CD8-positive, alpha-beta memory T cell (primary cell): Measurements from ENCODE around the gene ZNF598. TPM values are rescaled to one million over a fixed set of nuclear protein-coding genes. Genes with fewer than 3 reads are reported as not detected.
A peak's percentile ranks its signal among the peaks of the same experiment; 100 is the strongest.

Experiments
- CTCF ChIA-PET: fragments of 350-600 bp; sonication (Branson Sonifier 250); formaldehyde crosslinking; loops from one replicate; lab custom pipeline; 2021; ENCODE audit warnings: antibody characterized with exemption; lab: Charles Lee
- POLR2A ChIA-PET: fragments of 350-600 bp; sonication (Branson Sonifier 250); formaldehyde crosslinking; loops from one replicate; lab custom pipeline; 2021; ENCODE audit warnings: antibody characterized with exemption; lab: Charles Lee
- DNase-seq, 5 donors: peaks; one replicate each; pipeline versions ENCODE4 v3.0.0 to v3.0.0-alpha.2; 2020 to 2022; ENCODE audit warnings: mixed read lengths in 1 of 5
- H3K27ac ChIP-seq: one replicate; pipeline ENCODE4 v1.7.0; 2013; ENCODE audit warnings: low read depth, mild to moderate bottlenecking, low read length, moderate library complexity
- H3K27me3 ChIP-seq: 2 replicates; pipeline ENCODE4 v1.7.0; 2013; ENCODE audit warnings: low read length, mild to moderate bottlenecking; ENCODE audit not compliant: insufficient read depth, poor library complexity, severe bottlenecking
- H3K36me3 ChIP-seq: 2 replicates; pipeline ENCODE4 v1.7.0; 2013; ENCODE audit warnings: mild to moderate bottlenecking, low read length, moderate library complexity; ENCODE audit not compliant: insufficient read depth
- H3K4me1 ChIP-seq: 2 replicates; pipeline ENCODE4 v1.7.0; 2013; ENCODE audit warnings: mild to moderate bottlenecking, low read length, moderate library complexity; ENCODE audit not compliant: insufficient read depth
- H3K4me3 ChIP-seq: 2 replicates; pipeline ENCODE4 v1.7.0; 2013; ENCODE audit warnings: mild to moderate bottlenecking, low read length
- H3K9me3 ChIP-seq: 2 replicates; pipeline ENCODE4 v1.7.0; 2013; ENCODE audit warnings: mild to moderate bottlenecking, low read length
- H3K27ac Mint-ChIP-seq, 8 donors: one replicate each; pipeline ENCODE4 v1.8.0; 2020 to 2021; ENCODE audit warnings: mixed read lengths in 8 of 8, mild to moderate bottlenecking in 6 of 8, inconsistent platforms in 3 of 8, moderate library complexity in 3 of 8
- H3K27me3 Mint-ChIP-seq, 2 donors: one replicate each; pipeline ENCODE4 v1.8.0; 2020 to 2021; ENCODE audit warnings: mixed read lengths in 2 of 2, mild to moderate bottlenecking in 1 of 2, moderate library complexity in 1 of 2
- H3K36me3 Mint-ChIP-seq, 3 donors: one replicate each; pipeline ENCODE4 v1.8.0; 2020 to 2021; ENCODE audit warnings: mixed read lengths in 3 of 3, inconsistent platforms in 1 of 3, mild to moderate bottlenecking in 1 of 3
- H3K4me1 Mint-ChIP-seq, 3 donors: one replicate each; pipeline ENCODE4 v1.8.0; 2020 to 2021; ENCODE audit warnings: mixed read lengths in 3 of 3, inconsistent platforms in 1 of 3, mild to moderate bottlenecking in 1 of 3
- H3K4me3 Mint-ChIP-seq, 7 donors: one replicate each; pipeline ENCODE4 v1.8.0; 2020 to 2021; ENCODE audit warnings: mixed read lengths in 7 of 7, mild to moderate bottlenecking in 6 of 7, moderate library complexity in 4 of 7, inconsistent platforms in 2 of 7
- H3K9me3 Mint-ChIP-seq, 5 donors: one replicate each; pipeline ENCODE4 v1.8.0; 2020 to 2022; ENCODE audit warnings: mixed read lengths in 5 of 5, mild to moderate bottlenecking in 3 of 5, moderate library complexity in 2 of 5, inconsistent platforms in 1 of 5
- polyA plus RNA-seq: library from polyadenylated mRNA; unstranded; fragments of 300-500 nt; fragmentation: Illumina TruSeq; gene quantifications from one replicate; pipeline ENCODE4 v1.2.3, GENCODE V29; 2021
- total RNA-seq, 2 experiments: library from RNA; stranded (reverse); gene quantifications; one replicate each; pipeline ENCODE4 v1.2.3, GENCODE V29; 2021

The ZNF598 gene
- total and polyA plus RNA-seq, 3 experiments from 2014 or later, result 11.3 to 96.6 (median 91.8) TPM

DNA sequence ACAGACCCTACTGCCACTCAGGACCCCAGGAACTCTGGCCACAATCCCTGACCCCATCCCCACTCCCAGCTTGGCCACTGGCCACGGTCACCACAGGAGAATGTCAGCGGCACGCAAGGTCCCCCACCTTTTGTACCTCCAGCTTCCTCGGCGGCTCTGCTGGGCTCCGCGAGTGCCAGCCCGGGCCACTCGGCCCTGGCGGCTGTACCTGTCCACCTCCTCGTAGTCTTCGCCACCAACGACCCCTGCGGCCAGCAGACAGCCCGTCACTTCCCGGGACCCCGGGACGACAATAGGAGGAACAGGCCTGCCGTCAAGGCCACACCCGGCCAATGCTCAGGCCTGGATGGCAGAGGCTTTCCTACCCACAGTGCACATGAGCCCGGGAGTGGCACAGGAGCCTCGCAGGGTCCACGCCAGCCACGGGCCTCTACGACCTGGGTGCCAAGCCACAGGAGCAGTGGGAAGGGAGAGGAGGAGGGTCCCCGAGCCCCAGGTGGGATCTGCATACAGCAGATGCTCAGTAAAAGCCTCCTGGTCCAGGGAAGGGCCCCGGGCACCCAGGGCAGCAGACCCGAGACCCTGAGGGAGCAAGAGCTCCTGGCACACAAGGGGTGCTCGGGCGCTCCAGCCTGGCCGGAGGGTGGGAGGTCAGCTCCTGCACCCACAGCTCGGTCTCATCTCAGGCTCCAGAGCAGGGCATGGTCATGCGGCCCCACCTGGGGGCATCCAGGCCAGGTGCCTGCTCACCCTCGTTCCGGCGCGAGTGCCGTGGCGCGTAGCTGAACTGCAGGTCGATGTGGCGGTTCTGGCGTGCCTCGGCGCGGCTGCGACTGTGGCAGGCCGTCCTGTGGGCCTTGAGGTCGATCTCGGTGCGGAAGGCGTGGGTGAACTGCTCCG is 7.9 kb downstream of the ZNF598 start:
- H3K27ac ChIP-seq, result no peak overlapping the region
- H3K4me1 ChIP-seq, result peaks cover 9% of the 10 kb centered on the region
- no peak for DNase-seq
- peaks cover 12% of the 10 kb centered on the region for H3K36me3 ChIP-seq
- H3K4me3 ChIP-seq, result no peak overlapping the region
- no peaks in the 10 kb centered on the region for H3K27me3 ChIP-seq
- POLR2A ChIA-PET, result no interaction called here
- peaks cover 3 to 31% (median 5%) of the 10 kb centered on the region in 3 donors for H3K4me1 Mint-ChIP-seq
- CTCF ChIA-PET, result no interaction called here
- H3K36me3 Mint-ChIP-seq, result peaks cover 0 to 49% (median 3%) of the 10 kb centered on the region in 3 donors
- no peaks in the 10 kb centered on the region for H3K9me3 Mint-ChIP-seq
- H3K4me3 Mint-ChIP-seq, result no peak overlapping the region
- H3K9me3 ChIP-seq, result no peaks in the 10 kb centered on the region
- H3K27ac Mint-ChIP-seq, result no peak overlapping the region
- no peaks in the 10 kb centered on the region for H3K27me3 Mint-ChIP-seq

DNA sequence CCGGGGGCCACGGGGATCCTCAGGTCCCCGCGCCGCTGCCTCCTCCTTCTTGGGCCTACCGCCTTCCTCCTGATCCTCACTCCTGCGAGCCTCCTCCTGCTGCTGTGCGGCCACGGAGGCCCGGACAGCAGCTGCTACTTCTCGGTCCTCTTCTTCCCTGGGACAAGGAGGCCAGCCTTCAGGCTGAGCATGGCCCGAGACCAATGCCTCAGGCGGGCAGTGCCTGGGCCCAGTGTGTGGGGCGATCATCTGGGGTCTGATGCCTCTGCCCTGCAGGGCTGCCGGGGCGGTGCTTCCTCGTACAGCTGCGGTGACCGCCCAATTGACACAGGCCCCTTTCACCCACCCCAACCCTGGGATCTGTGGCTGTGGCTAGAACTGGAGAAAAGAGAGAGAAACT is 8.6 kb downstream of the ZNF598 start:
- no peaks in the 10 kb centered on the region for H3K27me3 Mint-ChIP-seq
- H3K9me3 Mint-ChIP-seq, result no peaks in the 10 kb centered on the region
- Histone ChIP-seq H3K4me3 (no peak overlapping the region), H3K27ac (no peak overlapping the region), H3K4me1 (peaks cover 7% of the 10 kb centered on the region), H3K27me3 (no peaks in the 10 kb centered on the region), H3K9me3 (no peaks in the 10 kb centered on the region), H3K36me3 (peaks cover 12% of the 10 kb centered on the region)
- ChIA-PET CTCF (no interaction called here), POLR2A (no interaction called here)
- H3K27ac Mint-ChIP-seq, result no peak overlapping the region
- H3K36me3 Mint-ChIP-seq, result peaks cover 0 to 46% (median 3%) of the 10 kb centered on the region in 3 donors
- peaks cover 2 to 25% (median 5%) of the 10 kb centered on the region in 3 donors for H3K4me1 Mint-ChIP-seq
- DNase-seq, result no peak
- H3K4me3 Mint-ChIP-seq, result no peak overlapping the region

DNA sequence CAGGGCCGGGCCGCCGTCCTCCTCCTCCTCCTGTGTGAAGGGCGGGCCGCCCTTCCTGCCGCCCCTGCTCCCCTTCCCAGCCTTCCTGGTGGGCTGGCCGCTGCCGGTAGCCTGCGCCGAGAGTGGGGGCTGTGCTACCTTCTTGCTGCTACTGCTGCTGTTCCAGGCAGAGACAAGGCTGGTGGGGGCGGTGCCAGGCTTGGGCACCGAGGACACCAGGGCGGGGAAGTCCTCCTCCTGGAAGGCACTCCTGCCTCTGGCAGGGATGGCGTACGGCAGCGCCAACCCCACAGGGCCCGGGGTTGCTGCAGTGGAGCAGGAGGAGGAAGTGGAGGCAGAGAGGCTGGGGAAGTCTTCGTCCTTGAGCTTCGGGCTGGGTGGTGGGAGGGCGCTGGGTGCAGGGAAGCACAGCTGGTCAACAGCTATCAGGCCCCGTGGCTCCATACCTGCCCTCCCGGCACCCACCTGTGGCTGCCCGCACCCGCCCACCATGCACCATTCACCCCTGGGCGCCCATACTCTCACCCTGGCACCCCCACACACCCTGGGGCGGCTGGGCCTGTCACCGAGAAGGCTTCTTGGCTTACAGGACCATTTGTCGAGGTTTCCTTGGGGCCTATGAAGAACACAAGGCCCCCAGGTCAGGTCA is 9.6 kb downstream of the ZNF598 start:
- no peak overlapping the region for H3K27ac ChIP-seq
- ChIA-PET CTCF (no interaction called here), POLR2A (no interaction called here)
- peaks cover 7% of the 10 kb centered on the region for H3K4me1 ChIP-seq
- H3K27me3 ChIP-seq, result no peaks in the 10 kb centered on the region
- H3K27ac Mint-ChIP-seq, result no peak overlapping the region
- peaks cover 0 to 17% (median 4%) of the 10 kb centered on the region in 3 donors for H3K4me1 Mint-ChIP-seq
- H3K9me3 Mint-ChIP-seq, result no peaks in the 10 kb centered on the region
- H3K4me3 Mint-ChIP-seq, result no peak overlapping the region
- no peaks in the 10 kb centered on the region for H3K9me3 ChIP-seq
- H3K36me3 Mint-ChIP-seq, result peaks cover 0 to 45% (median 3%) of the 10 kb centered on the region in 3 donors
- H3K4me3 ChIP-seq, result no peak overlapping the region
- DNase-seq, result no peak
- H3K36me3 ChIP-seq, result peaks cover 12% of the 10 kb centered on the region
- H3K27me3 Mint-ChIP-seq, result no peaks in the 10 kb centered on the region

DNA sequence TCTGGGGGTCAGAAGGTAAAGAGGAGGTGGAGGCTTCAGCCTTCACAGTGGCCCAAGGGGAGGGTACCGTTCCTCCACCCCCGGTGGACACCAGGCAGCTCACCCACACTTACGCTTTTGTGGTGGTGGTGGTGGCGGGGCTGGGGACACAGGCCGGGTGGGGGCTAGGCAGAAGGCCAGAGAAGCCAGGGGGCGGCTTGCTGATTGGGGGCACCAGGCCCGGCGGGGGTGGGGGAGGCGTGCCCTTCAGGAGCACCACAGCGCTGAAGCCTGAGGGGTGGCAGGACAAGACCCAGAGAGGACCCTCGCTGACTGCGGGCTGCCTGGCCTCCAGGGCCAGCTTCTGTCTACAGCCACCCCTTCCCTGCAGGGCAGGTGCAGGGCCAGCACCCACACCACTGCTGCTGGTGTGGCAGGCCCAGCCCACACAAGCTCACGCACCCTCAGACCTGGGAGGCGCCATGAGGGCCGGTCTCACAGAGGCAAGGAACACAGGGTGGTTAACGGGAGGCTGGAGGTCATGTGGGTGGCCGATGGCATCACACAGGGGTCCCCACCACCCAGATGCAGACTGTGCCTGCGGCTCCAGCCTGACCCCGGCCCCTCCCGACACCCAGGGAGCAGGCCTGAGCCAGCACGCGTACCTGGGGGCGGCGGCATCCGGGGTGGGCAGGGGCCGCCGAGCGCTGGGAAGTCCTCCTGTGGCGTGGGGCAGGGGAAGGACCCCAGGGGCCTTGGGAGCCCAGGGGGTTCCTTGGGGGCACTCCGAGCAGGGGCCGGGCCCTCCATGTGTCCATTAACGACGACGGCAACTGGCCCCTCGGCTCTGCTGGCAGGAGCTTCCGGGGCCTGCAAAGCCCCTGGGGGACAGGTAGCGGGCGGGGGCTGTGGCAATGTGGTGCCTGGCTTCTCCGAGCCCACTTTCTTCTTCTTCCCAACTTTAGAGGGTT is 10.5 kb downstream of the ZNF598 start:
- Histone ChIP-seq H3K27ac (no peak overlapping the region), H3K36me3 (peaks cover 12% of the 10 kb centered on the region), H3K27me3 (no peaks in the 10 kb centered on the region), H3K4me1 (peaks cover 3% of the 10 kb centered on the region), H3K4me3 (no peak overlapping the region), H3K9me3 (no peaks in the 10 kb centered on the region)
- Mint-ChIP-seq H3K4me3 (no peak overlapping the region), H3K9me3 (no peaks in the 10 kb centered on the region), H3K36me3 (peaks cover 0 to 43% (median 3%) of the 10 kb centered on the region in 3 donors), H3K27me3 (no peaks in the 10 kb centered on the region), H3K4me1 (peaks cover 0 to 11% (median 4%) of the 10 kb centered on the region in 3 donors), H3K27ac (no peak overlapping the region)
- no peak for DNase-seq
- ChIA-PET CTCF (no interaction called here), POLR2A (no interaction called here)

DNA sequence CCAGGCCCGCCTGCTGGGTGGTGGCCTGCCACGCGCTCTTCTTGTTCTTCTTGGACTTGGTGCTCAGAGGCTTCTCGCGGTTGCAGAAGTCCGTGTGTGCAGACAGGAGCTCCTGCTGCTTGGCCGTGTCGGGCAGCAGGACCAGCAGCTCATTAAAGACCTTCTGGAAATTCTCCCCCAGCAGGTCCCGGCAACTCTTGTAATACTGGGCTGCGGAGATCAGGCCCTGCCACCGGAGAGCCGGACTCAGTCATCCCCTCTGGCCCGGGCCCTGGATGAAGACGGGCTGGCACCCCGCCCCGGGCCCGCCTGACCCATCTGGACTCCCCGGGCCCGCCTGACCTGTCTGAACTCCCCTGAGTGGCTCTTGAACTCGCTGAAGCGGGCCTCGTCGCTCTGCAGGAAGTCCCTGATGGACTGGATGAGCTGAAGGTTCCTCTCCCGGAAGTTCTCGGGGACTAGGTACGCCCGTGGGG is 11.2 kb downstream of the ZNF598 start:
- no peak overlapping the region for H3K4me3 ChIP-seq
- Mint-ChIP-seq H3K4me1 (peaks cover 0 to 12% (median 4%) of the 10 kb centered on the region in 3 donors), H3K27ac (peak overlapping the region in 2 of 8 donors; percentile 64 to 76), H3K4me3 (no peak overlapping the region), H3K9me3 (no peaks in the 10 kb centered on the region), H3K36me3 (peaks cover 0 to 43% (median 3%) of the 10 kb centered on the region in 3 donors), H3K27me3 (no peaks in the 10 kb centered on the region)
- no peak for DNase-seq
- peaks cover 12% of the 10 kb centered on the region for H3K36me3 ChIP-seq
- no peak overlapping the region for H3K27ac ChIP-seq
- H3K4me1 ChIP-seq, result no peaks in the 10 kb centered on the region
- ChIA-PET CTCF (interaction anchor here (1.1 to 1.2 kb wide), 2 partner anchors 15 to 142 kb away, joined by 3 to 4 read pairs; no protein-coding TSS in a partner anchor), POLR2A (no interaction called here)
- no peaks in the 10 kb centered on the region for H3K27me3 ChIP-seq
- no peaks in the 10 kb centered on the region for H3K9me3 ChIP-seq

DNA sequence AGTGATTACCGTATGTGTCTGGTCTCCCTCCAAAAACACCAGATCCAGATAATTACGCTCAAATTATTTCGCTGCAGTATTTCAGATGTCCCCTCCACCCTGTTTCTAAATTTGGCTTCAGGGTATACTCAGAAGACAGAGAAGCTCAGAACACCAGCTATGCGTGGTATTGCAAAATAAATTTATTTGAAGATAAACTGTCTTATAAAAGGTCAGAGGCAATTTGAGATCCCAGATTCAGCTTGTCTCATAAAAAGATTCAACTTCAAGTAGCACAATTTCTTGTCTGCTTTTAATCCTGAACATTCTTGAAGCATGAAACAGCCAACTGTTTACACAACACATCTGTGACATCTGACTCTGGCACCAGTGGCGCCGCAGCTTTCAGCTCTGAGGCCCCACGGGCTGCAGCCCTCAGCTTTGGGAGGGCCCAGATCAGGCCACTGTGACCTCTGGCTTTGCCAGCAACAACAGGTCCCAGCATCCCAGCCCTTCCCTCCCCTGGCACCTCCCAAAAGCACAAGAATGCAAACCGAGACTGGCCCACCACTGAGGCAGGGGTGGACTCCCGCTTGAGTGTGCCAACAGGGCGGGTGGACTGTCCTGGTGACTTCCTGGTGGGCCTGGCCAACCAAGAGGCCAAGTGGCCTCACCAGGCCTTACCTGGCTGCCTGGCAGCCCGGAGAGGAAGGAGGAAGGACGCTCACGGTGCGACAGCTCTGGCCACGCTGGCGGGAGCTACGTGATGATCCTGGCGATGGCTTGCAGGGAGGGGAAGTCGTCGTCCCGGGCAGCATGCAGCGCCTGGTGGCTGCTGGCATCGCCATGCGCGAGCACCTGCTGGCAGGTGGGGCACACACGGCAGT is 11.9 kb downstream of the ZNF598 start:
- ChIA-PET CTCF (interaction anchor here (1.1 to 1.2 kb wide), 2 partner anchors 16 to 143 kb away, joined by 3 to 4 read pairs; no protein-coding TSS in a partner anchor), POLR2A (no interaction called here)
- Mint-ChIP-seq H3K4me3 (no peak overlapping the region), H3K36me3 (peaks cover 0 to 43% (median 3%) of the 10 kb centered on the region in 3 donors), H3K27me3 (no peaks in the 10 kb centered on the region), H3K27ac (peak overlapping the region in 1 of 8 donors; percentile 3), H3K9me3 (no peaks in the 10 kb centered on the region), H3K4me1 (peaks cover 0 to 13% (median 4%) of the 10 kb centered on the region in 3 donors)
- Histone ChIP-seq H3K4me1 (no peaks in the 10 kb centered on the region), H3K27ac (no peak overlapping the region), H3K36me3 (peaks cover 12% of the 10 kb centered on the region), H3K4me3 (no peak overlapping the region), H3K27me3 (no peaks in the 10 kb centered on the region), H3K9me3 (no peaks in the 10 kb centered on the region)
- DNase-seq, result no peak

DNA sequence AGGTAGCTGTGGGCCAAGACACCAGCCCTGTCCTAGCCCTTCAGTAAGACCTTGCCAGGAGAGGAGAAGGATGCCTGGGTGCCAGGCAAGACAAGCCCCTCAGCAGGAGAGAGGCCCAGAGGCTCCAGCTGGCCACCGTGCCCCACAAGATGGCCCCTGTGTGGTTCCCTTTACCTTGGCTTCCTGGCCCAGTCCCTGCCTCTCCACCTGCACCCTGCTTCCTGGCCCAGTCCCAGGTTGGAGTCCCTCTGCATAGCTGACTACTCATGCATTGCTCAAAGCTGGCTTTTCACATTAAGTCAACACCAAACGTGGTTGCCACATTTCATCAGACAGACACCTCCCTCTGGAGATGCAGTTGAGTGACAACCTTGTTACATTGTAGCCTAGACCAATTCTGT is 15.9 kb downstream of the ZNF598 start:
- Histone ChIP-seq H3K27ac (no peak overlapping the region), H3K27me3 (peaks cover 14% of the 10 kb centered on the region), H3K4me3 (no peak overlapping the region), H3K9me3 (no peaks in the 10 kb centered on the region), H3K4me1 (peaks cover 16% of the 10 kb centered on the region), H3K36me3 (no peaks in the 10 kb centered on the region)
- H3K4me1 Mint-ChIP-seq, result peaks cover 12 to 35% (median 21%) of the 10 kb centered on the region in 3 donors
- no peaks in the 10 kb centered on the region for H3K9me3 Mint-ChIP-seq
- peak overlapping the region in 3 of 7 donors; percentile 19 to 66 (median 37) for H3K4me3 Mint-ChIP-seq
- H3K27ac Mint-ChIP-seq, result peak overlapping the region in 7 of 8 donors; percentile 59 to 90 (median 82)
- POLR2A ChIA-PET, result interaction anchor here (0.9 to 1.1 kb wide), 2 partner anchors 10 to 15 kb away, joined by 3 read pairs; no protein-coding TSS in a partner anchor
- CTCF ChIA-PET, result interaction anchor here (0.6 to 3.5 kb wide), 2 partner anchors 10 to 29 kb away, joined by 3 to 17 read pairs; no protein-coding TSS in a partner anchor
- peaks cover 0 to 14% (median 1%) of the 10 kb centered on the region in 3 donors for H3K36me3 Mint-ChIP-seq
- no peak for DNase-seq
- peaks cover 5 to 7% of the 10 kb centered on the region in 2 donors for H3K27me3 Mint-ChIP-seq
